Activated CD8-positive, alpha-beta memory T cell treated with anti-CD3 and anti-CD28 coated beads, Interleukin-2, amount 10 ng/mL, durations not matched to agents 7 days and 5 days (primary cell): ENCODE data around the gene MEIOB. TPM values are rescaled to one million over a fixed set of nuclear protein-coding genes. Genes with fewer than 3 reads are reported as not detected.
A peak's percentile ranks its signal among the peaks of the same experiment; 100 is the strongest.

Experiments
- ATAC-seq: fragments of 150-1000 bp; cut with Tn5 transposase; one replicate; pipeline ENCODE4 v1.10.0; 2021; ENCODE audit warnings: moderate library complexity
- CTCF ChIA-PET: fragments of 350-600 bp; sonication (Branson Sonifier 250); formaldehyde crosslinking; loops from one replicate; lab custom pipeline; 2021; ENCODE audit warnings: antibody characterized with exemption; lab: Charles Lee
- DNase-seq: peaks from one replicate; pipeline ENCODE4 v3.0.0-alpha.2; 2020
- H3K27ac Mint-ChIP-seq: one replicate; pipeline ENCODE4 v1.8.0; 2021; ENCODE audit warnings: mild to moderate bottlenecking, mixed read lengths
- H3K27me3 Mint-ChIP-seq: one replicate; pipeline ENCODE4 v1.8.0; 2021; ENCODE audit warnings: mixed read lengths
- H3K36me3 Mint-ChIP-seq: one replicate; pipeline ENCODE4 v1.8.0; 2021; ENCODE audit warnings: mild to moderate bottlenecking, mixed read lengths
- H3K4me1 Mint-ChIP-seq: one replicate; pipeline ENCODE4 v1.8.0; 2021; ENCODE audit warnings: mixed read lengths
- H3K4me3 Mint-ChIP-seq: one replicate; pipeline ENCODE4 v1.8.0; 2021; ENCODE audit warnings: mild to moderate bottlenecking, moderate library complexity, mixed read lengths
- H3K9me3 Mint-ChIP-seq: one replicate; pipeline ENCODE4 v1.8.0; 2022; ENCODE audit warnings: low read depth, mixed read lengths
- total RNA-seq, 2 experiments: library from RNA; stranded (reverse); gene quantifications; one replicate each; pipeline ENCODE4 v1.2.3, GENCODE V29; 2021

The MEIOB gene
- total RNA-seq, 2 experiments from 2014 or later = not detected

GRCh38 chr16:1792836-1793577, 79.0 kb downstream of the MEIOB start:
- Mint-ChIP-seq H3K4me3 (no peak overlapping the region), H3K9me3 (peaks cover 3% of the 10 kb centered on the region), H3K27ac (no peak overlapping the region), H3K36me3 (peaks cover 2% of the 10 kb centered on the region), H3K27me3 (no peaks in the 10 kb centered on the region), H3K4me1 (no peaks in the 10 kb centered on the region)
- CTCF ChIA-PET = no interaction called here
- ATAC-seq (no peak), DNase-seq (no peak)

DNA sequence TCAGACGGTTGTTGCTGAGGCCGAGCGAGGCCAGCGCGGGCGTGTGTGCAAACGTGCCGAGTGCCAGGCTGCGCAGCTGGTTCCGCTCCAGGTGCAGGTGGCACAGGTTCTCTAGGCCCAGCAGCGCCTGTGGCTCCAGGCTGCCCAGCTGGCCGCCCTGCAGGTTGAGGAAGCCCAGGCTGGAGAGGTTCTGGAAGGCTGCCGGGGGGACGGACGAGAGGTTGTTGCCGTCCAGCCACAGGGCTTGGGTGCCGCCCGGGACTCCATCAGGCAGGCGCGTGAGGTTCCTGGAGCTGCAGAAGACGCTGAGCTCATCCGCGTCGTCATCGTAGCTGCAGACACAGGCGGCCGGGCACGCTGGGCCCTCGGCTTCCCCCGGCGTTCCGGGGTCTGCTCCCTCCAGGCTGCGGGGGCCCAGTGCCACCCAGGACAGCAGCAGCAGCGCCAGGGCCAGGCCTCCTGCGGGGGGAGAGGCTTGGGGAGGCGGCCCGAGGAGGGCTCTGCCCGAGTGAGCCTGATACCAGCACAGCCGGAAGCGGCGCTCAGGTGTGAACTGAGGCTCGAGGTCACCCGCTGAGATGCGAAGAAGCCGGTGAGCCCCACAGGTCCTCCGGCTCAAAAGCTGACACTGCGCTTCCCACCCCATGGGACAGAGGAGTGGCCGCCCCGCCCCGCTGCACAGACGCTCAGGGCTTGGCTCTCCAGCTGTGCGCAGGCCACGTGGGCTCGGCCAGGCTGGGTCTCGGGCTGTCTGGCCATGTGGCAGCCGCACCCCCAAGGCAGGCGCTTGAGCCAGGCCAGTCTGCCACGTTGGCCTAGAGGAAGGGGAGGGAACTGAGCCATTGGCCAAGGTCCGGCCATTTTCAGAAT, 79.8 kb downstream of the MEIOB start:
- DNase-seq (no peak), ATAC-seq (no peak)
- Mint-ChIP-seq H3K36me3 (peaks cover under 1% of the 10 kb centered on the region), H3K27ac (no peak overlapping the region), H3K9me3 (peaks cover under 1% of the 10 kb centered on the region), H3K27me3 (no peaks in the 10 kb centered on the region), H3K4me1 (no peaks in the 10 kb centered on the region), H3K4me3 (no peak overlapping the region)
- CTCF ChIA-PET = no interaction called here

- Mint-ChIP-seq H3K9me3 (no peaks in the 10 kb centered on the region), H3K36me3 (no peaks in the 10 kb centered on the region), H3K4me1 (no peaks in the 10 kb centered on the region), H3K27ac (no peak overlapping the region), H3K4me3 (no peak overlapping the region), H3K27me3 (no peaks in the 10 kb centered on the region)
- no peak for DNase-seq
- ATAC-seq = no peak
- CTCF ChIA-PET = no interaction called here
Measured at GRCh38 chr16:1791256-1791942, 80.6 kb downstream of the MEIOB start.

- H3K9me3 Mint-ChIP-seq = no peaks in the 10 kb centered on the region
- no peaks in the 10 kb centered on the region for H3K27me3 Mint-ChIP-seq
- no peak overlapping the region for H3K27ac Mint-ChIP-seq
- DNase-seq = no peak
- CTCF ChIA-PET = no interaction called here
- no peak overlapping the region for H3K4me3 Mint-ChIP-seq
- ATAC-seq = no peak
- H3K36me3 Mint-ChIP-seq = no peaks in the 10 kb centered on the region
- H3K4me1 Mint-ChIP-seq = no peaks in the 10 kb centered on the region
Measured at GRCh38 chr16:1790611-1791255, 81.2 kb downstream of the MEIOB start.

DNA sequence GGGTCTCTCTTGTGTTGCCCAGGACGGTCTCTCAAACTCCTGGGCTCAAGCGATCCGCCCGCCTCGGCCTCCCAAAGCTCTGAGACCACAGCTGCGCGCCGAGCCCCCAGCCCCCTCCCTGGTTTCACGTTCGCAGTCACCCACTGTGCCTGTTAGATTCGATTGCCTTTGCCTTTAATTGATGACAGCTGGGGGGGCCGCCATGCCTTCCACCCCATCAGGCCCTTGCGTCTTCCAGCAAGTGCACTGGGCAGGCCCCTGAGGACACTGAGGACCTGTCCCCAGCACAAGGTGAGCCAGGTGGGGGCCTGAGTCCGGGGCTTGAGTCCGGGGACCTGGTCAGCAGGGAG, 81.7 kb downstream of the MEIOB start:
- CTCF ChIA-PET = no interaction called here
- no peak overlapping the region for H3K4me3 Mint-ChIP-seq
- ATAC-seq (no peak), DNase-seq (no peak)
- no peaks in the 10 kb centered on the region for H3K36me3 Mint-ChIP-seq
- H3K9me3 Mint-ChIP-seq = no peaks in the 10 kb centered on the region
- H3K27me3 Mint-ChIP-seq = no peaks in the 10 kb centered on the region
- H3K4me1 Mint-ChIP-seq = no peaks in the 10 kb centered on the region
- H3K27ac Mint-ChIP-seq = no peak overlapping the region

- CTCF ChIA-PET = no interaction called here
- DNase-seq = no peak
- H3K27me3 Mint-ChIP-seq = no peaks in the 10 kb centered on the region
- no peak overlapping the region for H3K4me3 Mint-ChIP-seq
- no peaks in the 10 kb centered on the region for H3K36me3 Mint-ChIP-seq
- H3K9me3 Mint-ChIP-seq = no peaks in the 10 kb centered on the region
- no peak overlapping the region for H3K27ac Mint-ChIP-seq
- ATAC-seq = no peak
- H3K4me1 Mint-ChIP-seq = peaks cover 2% of the 10 kb centered on the region
Measured at GRCh38 chr16:1789643-1790045, 82.3 kb downstream of the MEIOB start.

GRCh38 chr16:1788708-1789100, 83.3 kb downstream of the MEIOB start:
- H3K4me3 Mint-ChIP-seq = no peak overlapping the region
- ATAC-seq = no peak
- H3K27me3 Mint-ChIP-seq = no peaks in the 10 kb centered on the region
- no peaks in the 10 kb centered on the region for H3K36me3 Mint-ChIP-seq
- H3K9me3 Mint-ChIP-seq = no peaks in the 10 kb centered on the region
- H3K4me1 Mint-ChIP-seq = peaks cover 7% of the 10 kb centered on the region
- no peak overlapping the region for H3K27ac Mint-ChIP-seq
- DNase-seq = peak; percentile 38
- CTCF ChIA-PET = no interaction called here

- H3K27me3 Mint-ChIP-seq = no peaks in the 10 kb centered on the region
- H3K4me1 Mint-ChIP-seq = peaks cover 11% of the 10 kb centered on the region
- CTCF ChIA-PET = no interaction called here
- no peak overlapping the region for H3K4me3 Mint-ChIP-seq
- no peaks in the 10 kb centered on the region for H3K36me3 Mint-ChIP-seq
- DNase-seq (peak; percentile 38), ATAC-seq (no peak)
- H3K27ac Mint-ChIP-seq = no peak overlapping the region
- H3K9me3 Mint-ChIP-seq = no peaks in the 10 kb centered on the region
Measured at GRCh38 chr16:1788095-1788707, 83.8 kb downstream of the MEIOB start.

DNA sequence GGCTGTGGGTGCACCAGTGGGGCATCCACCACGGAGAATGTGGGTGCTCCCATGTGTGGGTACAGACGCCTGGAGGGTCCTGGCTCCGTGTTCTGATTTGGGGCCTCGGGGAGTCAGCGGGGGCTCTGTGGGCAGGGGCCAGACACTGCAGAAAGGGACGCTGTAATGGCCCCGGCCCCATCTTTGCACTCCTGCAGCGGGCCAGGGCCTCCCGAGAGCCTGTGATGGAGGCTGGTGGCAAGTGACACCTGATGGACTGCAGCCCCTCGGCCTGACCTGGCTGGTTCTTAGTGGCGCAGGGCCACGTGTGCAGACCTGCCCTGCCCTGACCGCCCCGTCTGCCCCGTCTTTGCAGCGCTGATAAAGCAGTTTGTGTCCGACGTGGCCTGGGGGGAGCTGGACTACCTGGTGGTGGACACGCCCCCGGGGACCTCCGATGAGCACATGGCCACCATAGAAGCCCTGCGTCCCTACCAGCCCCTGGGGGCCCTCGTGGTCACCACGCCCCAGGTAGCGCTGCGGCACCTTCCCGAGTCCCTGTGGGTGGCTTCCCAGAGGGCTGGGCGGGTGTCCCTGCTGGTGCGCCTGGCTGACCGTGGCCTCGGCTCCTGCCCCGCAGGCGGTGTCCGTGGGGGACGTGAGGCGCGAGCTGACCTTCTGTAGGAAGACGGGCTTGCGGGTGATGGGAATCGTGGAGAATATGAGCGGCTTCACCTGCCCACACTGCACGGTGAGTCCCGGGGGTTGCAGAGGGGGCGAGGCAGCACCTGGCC, 84.5 kb downstream of the MEIOB start:
- no peak for DNase-seq
- H3K9me3 Mint-ChIP-seq = no peaks in the 10 kb centered on the region

DNA sequence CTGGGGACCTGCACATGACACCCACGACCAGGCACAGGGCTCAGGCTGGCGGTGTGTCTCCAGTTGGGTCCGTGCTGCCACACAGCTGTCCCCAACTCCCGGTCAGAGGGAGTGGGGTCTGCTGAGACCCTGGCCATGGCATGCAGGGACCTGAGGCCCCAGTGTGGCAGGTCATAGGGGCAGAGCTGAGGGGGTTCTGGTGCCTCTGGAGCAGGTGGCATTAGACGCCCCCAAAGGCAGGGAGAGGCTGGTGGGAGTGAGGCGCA, 85.0 kb downstream of the MEIOB start:
- H3K36me3 Mint-ChIP-seq = no peaks in the 10 kb centered on the region
- no peaks in the 10 kb centered on the region for H3K27me3 Mint-ChIP-seq
- DNase-seq = no peak
- no peak for ATAC-seq
- H3K27ac Mint-ChIP-seq = no peak overlapping the region
- no peak overlapping the region for H3K4me3 Mint-ChIP-seq
- no peaks in the 10 kb centered on the region for H3K9me3 Mint-ChIP-seq
- CTCF ChIA-PET = no interaction called here
- H3K4me1 Mint-ChIP-seq = peaks cover 12% of the 10 kb centered on the region

More for the DNA sequence above, 84.5 kb downstream of the MEIOB start:
- CTCF ChIA-PET = no interaction called here
- Mint-ChIP-seq H3K4me1 (peaks cover 12% of the 10 kb centered on the region), H3K27ac (no peak overlapping the region), H3K27me3 (no peaks in the 10 kb centered on the region), H3K4me3 (no peak overlapping the region), H3K36me3 (no peaks in the 10 kb centered on the region)
- no peak for ATAC-seq

- CTCF ChIA-PET = no interaction called here
- H3K36me3 Mint-ChIP-seq = no peaks in the 10 kb centered on the region
- H3K27ac Mint-ChIP-seq = no peak overlapping the region
- ATAC-seq (no peak), DNase-seq (no peak)
- peaks cover 17% of the 10 kb centered on the region for H3K4me1 Mint-ChIP-seq
- H3K27me3 Mint-ChIP-seq = no peaks in the 10 kb centered on the region
- no peaks in the 10 kb centered on the region for H3K9me3 Mint-ChIP-seq
- no peak overlapping the region for H3K4me3 Mint-ChIP-seq
Measured at GRCh38 chr16:1786242-1787055, 85.5 kb downstream of the MEIOB start.

DNA sequence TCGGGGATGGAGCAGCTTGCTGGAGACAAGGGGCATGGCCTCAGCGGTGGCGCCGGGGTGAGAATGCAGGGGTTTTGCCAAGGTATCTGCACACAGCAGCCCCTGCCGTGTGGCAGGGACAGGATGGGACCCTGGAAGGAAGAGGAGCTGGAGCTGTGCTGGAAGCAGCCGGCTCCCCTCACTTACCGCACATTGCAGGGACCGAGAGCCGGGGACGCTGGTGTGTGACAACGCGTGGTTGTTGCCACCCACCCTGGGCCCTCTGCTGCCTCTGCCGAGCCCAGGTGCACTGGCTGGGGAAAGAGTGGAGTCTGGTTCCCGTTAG, 86.2 kb downstream of the MEIOB start:
- CTCF ChIA-PET = no interaction called here
- Mint-ChIP-seq H3K36me3 (no peaks in the 10 kb centered on the region), H3K27ac (no peak overlapping the region), H3K4me1 (peaks cover 22% of the 10 kb centered on the region), H3K27me3 (no peaks in the 10 kb centered on the region), H3K9me3 (no peaks in the 10 kb centered on the region), H3K4me3 (no peak overlapping the region)
- ATAC-seq (no peak), DNase-seq (no peak)
